K562 (cell line): ENCODE data around the gene WBP1L. TPM values are rescaled to one million over a fixed set of nuclear protein-coding genes. Genes with fewer than 3 reads are reported as not detected.

ENCODE experiments used
- FOXK2 ChIP-seq, 2 experiments: fragments of 450-650 bp; IDR thresholded peaks in 1 of 2; conservative IDR thresholded peaks in 1 of 2; 2 replicates each; pipeline ENCODE4 v1.6.1; 2016; ENCODE audit warnings: low read depth in 2 of 2, mild to moderate bottlenecking in 1 of 2
- KDM1A ChIP-seq, 2 experiments: fragments of 450-650 bp; IDR thresholded peaks; 2 replicates each; pipeline ENCODE4 v1.6.1; 2016; ENCODE audit warnings: mild to moderate bottlenecking in 2 of 2
- MEIS2 ChIP-seq: fragments of 450-650 bp; IDR thresholded peaks from 2 replicates; pipeline ENCODE4 v1.6.1; 2014; ENCODE audit warnings: mild to moderate bottlenecking; ENCODE audit not compliant: partially characterized antibody
- SAFB2 ChIP-seq: fragments of 200-400 bp; formaldehyde crosslinking; IDR thresholded peaks from 2 replicates; pipeline ENCODE4 v1.6.1; 2018; ENCODE audit warnings: borderline replicate concordance, low read length, low read depth, moderate library complexity; ENCODE audit not compliant: severe bottlenecking
- SMARCC2 ChIP-seq: fragments of 450-650 bp; IDR thresholded peaks from 2 replicates; pipeline ENCODE4 v1.6.1; 2017; ENCODE audit warnings: antibody characterized with exemption, moderate library complexity, mild to moderate bottlenecking, low read depth
- SRSF3 ChIP-seq: fragments of 200-400 bp; formaldehyde crosslinking; IDR thresholded peaks from 2 replicates; pipeline ENCODE4 v1.6.1; 2016; ENCODE audit warnings: mild to moderate bottlenecking, low read length, moderate library complexity; ENCODE audit not compliant: insufficient read depth
- ZFX ChIP-seq: sonication (generic); formaldehyde crosslinking; IDR thresholded peaks from 2 replicates; pipeline ENCODE4 v1.8.0; 2022; ENCODE audit warnings: mild to moderate bottlenecking, missing genetic modification reagents, moderate library complexity
- ZSCAN32 ChIP-seq: fragments of 450-650 bp; formaldehyde crosslinking; IDR thresholded peaks from 2 replicates; pipeline ENCODE4 v1.4.0; 2020; ENCODE audit warnings: mild to moderate bottlenecking, moderate library complexity
- polyA plus RNA-seq, 8 experiments: library from polyadenylated mRNA; depleted of rRNA in 4 of 8; stranded (reverse) in 5 of 8; unstranded in 3 of 8; fragments of >200 nt; fragmentation: Nextera tagmentation in 2 of 8; fragmentation: Illumina TruSeq in 1 of 8; extraction: Ambion mirVana in 2 of 8; extraction: Trizol in 1 of 8; gene quantifications; 2 replicates each; pipeline versions ENCODE4 v1.2.1 to v1.2.3, GENCODE V29; 2011 to 2014; ENCODE audit warnings: inconsistent platforms in 1 of 8, missing spikeins in 1 of 8
- total RNA-seq, 7 experiments: library from RNA; depleted of rRNA in 6 of 7; stranded (reverse); fragments of >200 nt in 6 of 7; fragmentation: Illumina TruSeq in 2 of 7; extraction: Trizol in 2 of 7; gene quantifications; 2 replicates each; pipeline versions ENCODE4 v1.2.1 to v1.2.3, GENCODE V29; 2011 to 2021; ENCODE audit warnings: low replicate concordance in 1 of 7
- TF ChIP-seq, protein P1 (sequence below), 2 experiments: fragments of 450-650 bp; formaldehyde crosslinking in 1 of 2; IDR thresholded peaks; 2 replicates each; pipeline versions ENCODE4 v1.4.0 to v1.6.1; 2014 to 2020; ENCODE audit warnings: mild to moderate bottlenecking in 2 of 2, borderline replicate concordance in 1 of 2, low read depth in 1 of 2
- TF ChIP-seq, protein P2 (sequence below), 2 experiments: IDR thresholded peaks in 1 of 2; conservative IDR thresholded peaks in 1 of 2; 2 replicates each; pipeline ENCODE4 v1.6.1; 2016; ENCODE audit warnings: low read depth in 2 of 2, mild to moderate bottlenecking in 1 of 2, missing compliant biosample characterization in 1 of 2, missing genetic modification characterization in 1 of 2, moderate library complexity in 1 of 2
- TF ChIP-seq, protein P3 (sequence below), 2 experiments: IDR thresholded peaks; 2 replicates each; pipeline ENCODE4 v1.6.1; 2012; ENCODE audit warnings: improper control_type of control experiment in 2 of 2, low read depth in 2 of 2, low read length in 2 of 2, borderline replicate concordance in 1 of 2

WBP1L gene
- total and polyA plus RNA-seq, 9 of the 15 experiments (the other 6 are each of a cell fraction or from before 2014, with no cell fraction given), result 3.2 to 14.4 (median 11.3) TPM

DNA sequence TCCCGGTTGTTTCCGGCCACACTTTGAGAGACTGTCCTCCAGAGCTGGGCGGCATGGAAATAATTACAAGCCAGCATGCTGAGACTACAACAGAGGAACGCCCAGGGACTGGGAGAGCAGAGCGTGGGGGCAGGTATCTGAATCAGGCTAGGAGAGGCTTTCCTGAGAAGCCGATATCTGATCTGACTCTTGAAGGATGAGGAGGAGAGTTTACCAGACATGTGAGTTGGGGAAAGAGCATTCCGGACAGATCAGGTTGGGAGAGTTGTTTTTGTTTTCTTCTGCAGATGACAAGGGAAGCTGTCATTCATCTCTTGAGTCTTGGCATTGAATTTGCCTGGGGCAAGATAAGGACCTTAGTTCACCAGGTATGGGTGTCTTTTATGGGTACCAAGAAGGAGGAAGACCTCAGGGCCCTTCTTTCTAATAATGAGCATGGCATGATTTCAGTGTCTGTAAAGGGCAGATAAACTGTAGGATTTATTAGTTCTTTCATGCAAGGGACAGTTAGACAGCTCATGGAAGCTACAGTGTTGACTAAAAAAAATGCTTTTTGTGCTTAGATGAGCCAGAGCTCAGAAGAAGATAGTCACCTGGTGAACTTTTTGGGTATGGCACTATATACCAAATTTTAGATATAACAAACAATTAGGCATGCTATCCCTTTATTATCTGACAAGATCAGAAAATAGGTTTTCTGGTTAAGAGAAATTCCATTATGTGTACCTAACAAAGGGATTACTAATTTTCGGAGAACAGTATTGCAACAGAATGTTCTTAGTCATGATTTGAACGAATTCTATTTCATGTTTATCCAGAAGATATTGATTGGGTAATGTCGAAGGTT, 36.2 kb downstream of the WBP1L start (continued):
- TF ChIP-seq, protein P1, sequence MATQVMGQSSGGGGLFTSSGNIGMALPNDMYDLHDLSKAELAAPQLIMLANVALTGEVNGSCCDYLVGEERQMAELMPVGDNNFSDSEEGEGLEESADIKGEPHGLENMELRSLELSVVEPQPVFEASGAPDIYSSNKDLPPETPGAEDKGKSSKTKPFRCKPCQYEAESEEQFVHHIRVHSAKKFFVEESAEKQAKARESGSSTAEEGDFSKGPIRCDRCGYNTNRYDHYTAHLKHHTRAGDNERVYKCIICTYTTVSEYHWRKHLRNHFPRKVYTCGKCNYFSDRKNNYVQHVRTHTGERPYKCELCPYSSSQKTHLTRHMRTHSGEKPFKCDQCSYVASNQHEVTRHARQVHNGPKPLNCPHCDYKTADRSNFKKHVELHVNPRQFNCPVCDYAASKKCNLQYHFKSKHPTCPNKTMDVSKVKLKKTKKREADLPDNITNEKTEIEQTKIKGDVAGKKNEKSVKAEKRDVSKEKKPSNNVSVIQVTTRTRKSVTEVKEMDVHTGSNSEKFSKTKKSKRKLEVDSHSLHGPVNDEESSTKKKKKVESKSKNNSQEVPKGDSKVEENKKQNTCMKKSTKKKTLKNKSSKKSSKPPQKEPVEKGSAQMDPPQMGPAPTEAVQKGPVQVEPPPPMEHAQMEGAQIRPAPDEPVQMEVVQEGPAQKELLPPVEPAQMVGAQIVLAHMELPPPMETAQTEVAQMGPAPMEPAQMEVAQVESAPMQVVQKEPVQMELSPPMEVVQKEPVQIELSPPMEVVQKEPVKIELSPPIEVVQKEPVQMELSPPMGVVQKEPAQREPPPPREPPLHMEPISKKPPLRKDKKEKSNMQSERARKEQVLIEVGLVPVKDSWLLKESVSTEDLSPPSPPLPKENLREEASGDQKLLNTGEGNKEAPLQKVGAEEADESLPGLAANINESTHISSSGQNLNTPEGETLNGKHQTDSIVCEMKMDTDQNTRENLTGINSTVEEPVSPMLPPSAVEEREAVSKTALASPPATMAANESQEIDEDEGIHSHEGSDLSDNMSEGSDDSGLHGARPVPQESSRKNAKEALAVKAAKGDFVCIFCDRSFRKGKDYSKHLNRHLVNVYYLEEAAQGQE (IDR thresholded peaks at IDR 0.05; ENCODE audit: borderline replicate concordance), result peak; percentile 68
- TF ChIP-seq, protein P1 (CRISPR knock-in tag; IDR thresholded peaks at IDR 0.05; ENCODE audit: low read depth), result no peak
- TF ChIP-seq ZFX (CRISPR knock-in tag) (0 out of 2 replicates have a peak, but pooled peaks have one; percentile 23), KDM1A (IDR thresholded peaks at IDR 0.05) (peak in 1 of 2 experiments; percentile 11; a peak in 1 of 4 replicates), SAFB2 (no peak), FOXK2 (conservative IDR thresholded peaks at IDR 0.05 in 1 of 2, IDR thresholded peaks at IDR 0.05 in 1 of 2; ENCODE audit: low read depth in 2 of 2) (peak in 1 of 2 experiments; percentile 24; a peak in 2 of 4 replicates), ZSCAN32 (CRISPR knock-in tag) (no peak), SRSF3 (no peak), MEIS2 (peak; percentile 59), SMARCC2 (no peak)
- TF ChIP-seq, protein P2, sequence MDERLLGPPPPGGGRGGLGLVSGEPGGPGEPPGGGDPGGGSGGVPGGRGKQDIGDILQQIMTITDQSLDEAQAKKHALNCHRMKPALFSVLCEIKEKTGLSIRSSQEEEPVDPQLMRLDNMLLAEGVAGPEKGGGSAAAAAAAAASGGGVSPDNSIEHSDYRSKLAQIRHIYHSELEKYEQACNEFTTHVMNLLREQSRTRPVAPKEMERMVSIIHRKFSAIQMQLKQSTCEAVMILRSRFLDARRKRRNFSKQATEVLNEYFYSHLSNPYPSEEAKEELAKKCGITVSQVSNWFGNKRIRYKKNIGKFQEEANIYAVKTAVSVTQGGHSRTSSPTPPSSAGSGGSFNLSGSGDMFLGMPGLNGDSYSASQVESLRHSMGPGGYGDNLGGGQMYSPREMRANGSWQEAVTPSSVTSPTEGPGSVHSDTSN (CRISPR knock-in tag; IDR thresholded peaks at IDR 0.05; ENCODE audit: low read depth), result no peak
- TF ChIP-seq, protein P2 (tag; conservative IDR thresholded peaks at IDR 0.05; ENCODE audit: low read depth), result peak; percentile 34; the same call in 1 of the 2 replicates
- TF ChIP-seq, protein P3, sequence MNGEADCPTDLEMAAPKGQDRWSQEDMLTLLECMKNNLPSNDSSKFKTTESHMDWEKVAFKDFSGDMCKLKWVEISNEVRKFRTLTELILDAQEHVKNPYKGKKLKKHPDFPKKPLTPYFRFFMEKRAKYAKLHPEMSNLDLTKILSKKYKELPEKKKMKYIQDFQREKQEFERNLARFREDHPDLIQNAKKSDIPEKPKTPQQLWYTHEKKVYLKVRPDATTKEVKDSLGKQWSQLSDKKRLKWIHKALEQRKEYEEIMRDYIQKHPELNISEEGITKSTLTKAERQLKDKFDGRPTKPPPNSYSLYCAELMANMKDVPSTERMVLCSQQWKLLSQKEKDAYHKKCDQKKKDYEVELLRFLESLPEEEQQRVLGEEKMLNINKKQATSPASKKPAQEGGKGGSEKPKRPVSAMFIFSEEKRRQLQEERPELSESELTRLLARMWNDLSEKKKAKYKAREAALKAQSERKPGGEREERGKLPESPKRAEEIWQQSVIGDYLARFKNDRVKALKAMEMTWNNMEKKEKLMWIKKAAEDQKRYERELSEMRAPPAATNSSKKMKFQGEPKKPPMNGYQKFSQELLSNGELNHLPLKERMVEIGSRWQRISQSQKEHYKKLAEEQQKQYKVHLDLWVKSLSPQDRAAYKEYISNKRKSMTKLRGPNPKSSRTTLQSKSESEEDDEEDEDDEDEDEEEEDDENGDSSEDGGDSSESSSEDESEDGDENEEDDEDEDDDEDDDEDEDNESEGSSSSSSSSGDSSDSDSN (IDR thresholded peaks at IDR 0.05; ENCODE audit: borderline replicate concordance in 1 of 2, low read depth in 2 of 2, low read length in 2 of 2), result peak in 1 of 2 experiments; percentile 76; a peak in 1 of 4 replicates
